Stimulated activated CD4-positive, alpha-beta T cell treated with anti-CD3 and anti-CD28 coated beads, TNF-alpha, amount 100 ng/mL, for 48 hours (primary cell): ENCODE results near the gene CLMN.

Experiments used
- DNase-seq, 3 donors: peaks; one replicate each; pipeline ENCODE4 v3.0.0-alpha.2; 2020; ENCODE audit warnings: low read depth in 3 of 3

CLMN gene

GRCh38 chr14:95165517-95165916, 154.2 kb downstream of the CLMN start:
- DNase-seq = no peak

GRCh38 chr14:95164506-95164905, 155.2 kb downstream of the CLMN start:
- DNase-seq = no peak

- no peak for DNase-seq
Observed at GRCh38 chr14:95163666-95164065, 156.0 kb downstream of the CLMN start.

GRCh38 chr14:95163132-95163531, 156.6 kb downstream of the CLMN start:
- DNase-seq = no peak

- no peak for DNase-seq
Observed at GRCh38 chr14:95162641-95163040, 157.1 kb downstream of the CLMN start.

- DNase-seq = peak; percentile 88 to 95 (median 94)
Observed at GRCh38 chr14:95157327-95158189, 162.2 kb downstream of the CLMN start, which contains the start of gene DICER1. DICER1 (minus strand) TSS chr14:95157529; CDS start chr14:95133458, 24,071 bp downstream.

GRCh38 chr14:95157048-95157326, 162.7 kb downstream of the CLMN start:
- peak in 1 of 3 donors; percentile 0 for DNase-seq

- DNase-seq = peak; percentile 2 to 16 (median 5)
Observed at GRCh38 chr14:95156161-95157047, 163.3 kb downstream of the CLMN start.

- DNase-seq = no peak
Observed at GRCh38 chr14:95155045-95155444, 164.7 kb downstream of the CLMN start.

- DNase-seq = no peak
Observed at GRCh38 chr14:95153866-95154265, 165.8 kb downstream of the CLMN start.

- no peak for DNase-seq
Observed at GRCh38 chr14:95151561-95151960, 168.1 kb downstream of the CLMN start.

- DNase-seq = no peak
Observed at GRCh38 chr14:95150910-95151309, 168.8 kb downstream of the CLMN start.

GRCh38 chr14:95149441-95149840, 170.3 kb downstream of the CLMN start:
- DNase-seq = no peak

- no peak for DNase-seq
Observed at GRCh38 chr14:95147597-95147996, 172.1 kb downstream of the CLMN start.

- DNase-seq = no peak
Observed at GRCh38 chr14:95146079-95146771, 173.5 kb downstream of the CLMN start.

GRCh38 chr14:95144849-95145248, 174.9 kb downstream of the CLMN start:
- no peak for DNase-seq

GRCh38 chr14:95143808-95144620, 175.7 kb downstream of the CLMN start:
- no peak for DNase-seq

- no peak for DNase-seq
Observed at GRCh38 chr14:95142208-95142607, 177.5 kb downstream of the CLMN start.

- DNase-seq = no peak
Observed at GRCh38 chr14:95141684-95142083, 178.0 kb downstream of the CLMN start.

GRCh38 chr14:95140060-95140858, 179.4 kb downstream of the CLMN start:
- no peak for DNase-seq
